HepG2 (cell line): ENCODE measurements around the gene SUSD6. TPM values are rescaled to one million over a fixed set of nuclear protein-coding genes. Genes with fewer than 3 reads are reported as not detected.

ENCODE experiments used
- ATAC-seq: fragments of 200-7000 bp; cut with Tn5 transposase; 3 replicates; pipeline ENCODE4 v1.9.1; 2020; ENCODE audit warnings: mild to moderate bottlenecking, moderate library complexity
- BruUV-seq: library from RNA; stranded (reverse); fragments of 400-500 nt; replicated peaks from 2 replicates; lab custom pipeline; 2021; lab: Mats Ljungman, UMichigan
- CTCF ChIA-PET: fragments of 300-600 bp; formaldehyde crosslinking; extraction: SDS; loops from one replicate; lab custom pipeline; 2021; ENCODE audit warnings: low total read pairs, inconsistent platforms, low intra/inter-chr PET ratio; lab: Yijun Ruan, JAX
- POLR2A ChIA-PET: fragments of 350-600 bp; sonication (Branson Sonifier 250); formaldehyde crosslinking; loops from one replicate; lab custom pipeline; 2020; ENCODE audit warnings: antibody characterized with exemption, inconsistent platforms; lab: Yijun Ruan, JAX
- DNase-seq: peaks from one replicate; pipeline ENCODE4 v3.0.0-alpha.2; 2015; ENCODE audit warnings: low spot score
- FAIRE-seq: peaks from 3 replicates; lab custom pipeline; 2011; peaks lifted over from hg19 to GRCh38; lab: Jason Lieb, UNC
- H2AFZ ChIP-seq: one replicate; pipeline ENCODE4 v1.6.1; 2011; ENCODE audit warnings: low read length, inconsistent platforms
- H3K27ac ChIP-seq: fragments of 300-600 bp; 3 replicates; pipeline ENCODE4 v1.8.0; 2011; ENCODE audit warnings: mixed run types, mild to moderate bottlenecking, mixed read lengths, low read length, inconsistent platforms; ENCODE audit not compliant: insufficient read depth; ENCODE audit errors: extremely low read length
- H3K27me3 ChIP-seq, 2 experiments: fragments of 200-600 bp in 1 of 2; 2 replicates in 1 of 2; 3 replicates in 1 of 2; pipeline versions ENCODE4 v1.6.0 to v1.8.0; 2011; ENCODE audit warnings: low read length in 2 of 2, mild to moderate bottlenecking in 2 of 2, moderate library complexity in 2 of 2, inconsistent platforms in 1 of 2; ENCODE audit not compliant: insufficient read depth in 2 of 2, control insufficient read depth in 1 of 2
- H3K36me3 ChIP-seq, 2 experiments: fragments of 200-600 bp in 1 of 2; replicated peaks in 1 of 2; 2 replicates in 1 of 2; 3 replicates in 1 of 2; pipeline versions ENCODE4 v1.5.1 to v1.8.0; 2011; ENCODE audit warnings: low read length in 2 of 2, inconsistent platforms in 1 of 2; ENCODE audit not compliant: insufficient read depth in 2 of 2, control insufficient read depth in 1 of 2
- H3K4me1 ChIP-seq: 2 replicates; pipeline ENCODE4 v1.5.1; 2012; ENCODE audit warnings: low read length, inconsistent platforms; ENCODE audit not compliant: insufficient read depth
- H3K4me2 ChIP-seq: 2 replicates; pipeline ENCODE4 v1.6.0; 2011; ENCODE audit warnings: low read depth, low read length, inconsistent platforms
- H3K4me3 ChIP-seq, 3 experiments: fragments of 200-600 bp in 1 of 3; sonication (generic), shearing (Covaris generic) in 1 of 3; replicated peaks in 1 of 3; 2 replicates each; pipeline ENCODE4 v1.5.1; 2011 to 2016; ENCODE audit warnings: low read length in 3 of 3, inconsistent platforms in 2 of 3, low read depth in 2 of 3, mild to moderate bottlenecking in 2 of 3, control low read depth in 1 of 3, mixed read lengths in 1 of 3; ENCODE audit not compliant: insufficient read depth in 1 of 3
- H3K79me2 ChIP-seq: one replicate; pipeline ENCODE4 v1.6.1; 2011; ENCODE audit warnings: low read length, inconsistent platforms; ENCODE audit not compliant: insufficient read depth
- H3K9ac ChIP-seq: 2 replicates; pipeline ENCODE4 v1.6.0; 2011; ENCODE audit warnings: mild to moderate bottlenecking, low read depth, low read length, inconsistent platforms; ENCODE audit not compliant: insufficient read depth
- H3K9me3 ChIP-seq: 2 replicates; pipeline ENCODE4 v1.5.1; 2012; ENCODE audit warnings: mild to moderate bottlenecking, low read length
- H4K20me1 ChIP-seq: 2 replicates; pipeline ENCODE4 v1.6.0; 2011; ENCODE audit warnings: inconsistent platforms, mild to moderate bottlenecking, low read length, moderate library complexity; ENCODE audit not compliant: insufficient read depth
- HNF1A ChIP-seq, 2 experiments: sonication (generic) in 1 of 2; formaldehyde crosslinking in 1 of 2; IDR thresholded peaks; 2 replicates each; pipeline versions ENCODE4 v1.4.0 to v1.6.1; 2016 to 2020; ENCODE audit warnings: borderline replicate concordance in 1 of 2, low read depth in 1 of 2, mild to moderate bottlenecking in 1 of 2, missing genetic modification reagents in 1 of 2
- KAT2B ChIP-seq: fragments of 150-350 bp; IDR thresholded peaks from 2 replicates; pipeline ENCODE4 v1.6.1; 2014; ENCODE audit warnings: low read depth, low read length, borderline replicate concordance
- MYC ChIP-seq: sonication (generic); formaldehyde crosslinking; IDR thresholded peaks from 2 replicates; pipeline ENCODE4 v1.9.0; 2021; ENCODE audit warnings: missing genetic modification reagents, borderline replicate concordance
- PAWR ChIP-seq: sonication (generic); formaldehyde crosslinking; IDR thresholded peaks from 2 replicates; pipeline ENCODE4 v1.4.0; 2020; ENCODE audit warnings: missing genetic modification reagents, mild to moderate bottlenecking, borderline replicate concordance
- POLR2AphosphoS2 ChIP-seq: IDR thresholded peaks from 2 replicates; pipeline ENCODE4 v1.6.1; 2011; ENCODE audit warnings: low read depth, low read length, improper control_type of control experiment
- ZBTB33 ChIP-seq: sonication (generic); formaldehyde crosslinking; IDR thresholded peaks from 2 replicates; pipeline ENCODE4 v1.4.0; 2020; ENCODE audit warnings: missing genetic modification reagents
- WGBS: methylation state at CpG from one replicate; pipeline ENCODE4 v1.1.6; 2017; ENCODE audit warnings: low lambda C conversion rate; 5-methylcytosine and 5-hydroxymethylcytosine counted together
- in situ Hi-C: cut with HindIII; loops from 2 replicates; pipeline ENCODE4 v1.10.0; 2017; ENCODE audit warnings: low pct_unique_long_range_greater_than_20kb; ENCODE audit not compliant: extremely low pct_ligation_motif_present
- intact Hi-C: fragments of 100-400 bp; cut with micrococcal nuclease; formaldehyde crosslinking; loops from one replicate; pipeline ENCODE4 v1.10.0; 2022; ENCODE audit not compliant: unreplicated experiment
- polyA plus RNA-seq, 8 experiments: library from polyadenylated mRNA; depleted of rRNA in 3 of 8; stranded (reverse) in 7 of 8; unstranded in 1 of 8; fragments of >200 nt; fragmentation: Illumina TruSeq in 4 of 8; extraction: Trizol in 4 of 8; gene quantifications; 2 replicates each; pipeline versions ENCODE4 v1.2.1 to v1.2.3, GENCODE V29; 2011 to 2016; ENCODE audit warnings: low read depth in 4 of 8, missing spikeins in 1 of 8, mixed read lengths in 1 of 8; ENCODE audit not compliant: insufficient read depth in 1 of 8
- total RNA-seq, 5 experiments: library from RNA; depleted of rRNA; stranded (reverse); fragments of >200 nt; fragmentation: Illumina TruSeq; extraction: Trizol; gene quantifications; 2 replicates each; pipeline ENCODE4 v1.2.3, GENCODE V29; 2016; ENCODE audit warnings: low read depth in 1 of 5

Gene SUSD6
- total and polyA plus RNA-seq, 2 of the 13 experiments (the other 11 are each of a cell fraction or from before 2014, with no cell fraction given) = 7.2 to 7.4 TPM

- TF ChIP-seq POLR2AphosphoS2 = no peak
- TF ChIP-seq, all 625 proteins: peak for 0
Measured at GRCh38 chr14:69684461-69685217, 73.2 kb downstream of the SUSD6 start (continued).

- DNase-seq (no peak), ATAC-seq (peak; percentile 12; the same call in 1 of the 3 replicates), FAIRE-seq (no peak)
- Histone ChIP-seq H2AFZ (no peak overlapping the region), H3K79me2 (peaks cover 2% of the 10 kb centered on the region), H3K9me3 (no peaks in the 10 kb centered on the region), H3K27ac (peak overlapping the region; percentile 62), H3K9ac (no peak overlapping the region; the same call in 1 of the 2 replicates), H3K27me3 (no peaks in the 10 kb centered on the region), H3K4me2 (peak overlapping the region; percentile 21), H3K4me3 (no peak overlapping the region), H3K4me1 (peaks cover 86% of the 10 kb centered on the region), H3K36me3 (no peaks in the 10 kb centered on the region), H4K20me1 (no peaks in the 10 kb centered on the region)
- BruUV-seq = no TSS peak
- CTCF ChIA-PET = no interaction called here
- intact Hi-C loops (loop anchor here (1.0 kb wide), 1 partner anchor 27 kb away; no protein-coding TSS in a partner anchor), in situ Hi-C loops (no loop called here)
- 84% methylated on average over 3 of the region's 3 CpGs for WGBS
- no peak for TF ChIP-seq KAT2B
- POLR2A ChIA-PET = interaction anchor here (0.7 kb wide), 1 partner anchor 29 kb away, joined by 3 read pairs; no protein-coding TSS in a partner anchor
Measured at GRCh38 chr14:69685218-69685616, 73.8 kb downstream of the SUSD6 start.

GRCh38 chr14:69685716-69686115, 74.3 kb downstream of the SUSD6 start:
- WGBS = 23% methylated on average over 6 of the region's 6 CpGs
- Histone ChIP-seq H3K9me3 (no peaks in the 10 kb centered on the region), H3K4me2 (peak overlapping the region; percentile 21), H3K4me1 (peaks cover 91% of the 10 kb centered on the region), H3K4me3 (no peak overlapping the region), H3K9ac (no peak overlapping the region; the same call in 1 of the 2 replicates), H3K27me3 (no peaks in the 10 kb centered on the region), H4K20me1 (no peaks in the 10 kb centered on the region), H2AFZ (no peak overlapping the region), H3K79me2 (peaks cover 2% of the 10 kb centered on the region), H3K27ac (peak overlapping the region; percentile 62), H3K36me3 (no peaks in the 10 kb centered on the region)
- ATAC-seq (peak; percentile 73), FAIRE-seq (peak; percentile 57), DNase-seq (peak; percentile 62)
- POLR2A ChIA-PET = interaction anchor here (0.7 kb wide), 1 partner anchor 28 kb away, joined by 3 read pairs; no protein-coding TSS in a partner anchor
- BruUV-seq = no TSS peak
- in situ Hi-C loops = no loop called here
- CTCF ChIA-PET = no interaction called here
- intact Hi-C loops = loop anchor here (1.0 kb wide), 1 partner anchor 27 kb away; no protein-coding TSS in a partner anchor
- TF ChIP-seq ZBTB33 (peak; percentile 69), PAWR (CRISPR knock-in tag) (no peak), MYC (CRISPR knock-in tag) (peak; percentile 53; the same call in 1 of the 2 replicates), HNF1A (IDR thresholded peaks at IDR 0.05; ENCODE audit: low read depth) (no peak), HNF1A (CRISPR knock-in tag; IDR thresholded peaks at IDR 0.05; ENCODE audit: borderline replicate concordance) (peak; percentile 35; the same call in 1 of the 2 replicates)
